ENCODE measurements around the gene FEM1B. TPM values are rescaled to one million over a fixed set of nuclear protein-coding genes. Genes with fewer than 3 reads are reported as not detected.

The FEM1B gene
- polyA plus RNA-seq, 1 donor = 32.4 TPM

DNA sequence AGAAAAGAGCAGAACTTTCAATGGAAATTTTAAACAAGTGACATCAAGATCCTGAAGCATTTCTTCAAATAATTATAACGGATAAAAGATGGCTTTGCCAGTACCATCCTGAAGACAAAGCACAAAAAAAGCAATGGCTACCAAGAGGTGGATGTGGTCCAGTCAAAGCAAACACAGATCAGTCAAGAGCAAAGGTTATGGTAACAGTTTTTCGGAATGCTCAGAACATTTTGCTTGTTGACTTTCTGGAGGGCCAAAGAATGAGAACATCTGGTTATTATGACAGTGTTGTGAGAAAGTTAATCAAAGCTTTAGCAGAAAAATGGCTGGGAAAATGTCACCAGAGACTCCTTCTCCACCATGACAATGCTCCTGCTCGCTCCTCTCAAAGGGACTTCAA, 31.5 kb downstream of the FEM1B start:
- DNase-seq = no peak

DNA sequence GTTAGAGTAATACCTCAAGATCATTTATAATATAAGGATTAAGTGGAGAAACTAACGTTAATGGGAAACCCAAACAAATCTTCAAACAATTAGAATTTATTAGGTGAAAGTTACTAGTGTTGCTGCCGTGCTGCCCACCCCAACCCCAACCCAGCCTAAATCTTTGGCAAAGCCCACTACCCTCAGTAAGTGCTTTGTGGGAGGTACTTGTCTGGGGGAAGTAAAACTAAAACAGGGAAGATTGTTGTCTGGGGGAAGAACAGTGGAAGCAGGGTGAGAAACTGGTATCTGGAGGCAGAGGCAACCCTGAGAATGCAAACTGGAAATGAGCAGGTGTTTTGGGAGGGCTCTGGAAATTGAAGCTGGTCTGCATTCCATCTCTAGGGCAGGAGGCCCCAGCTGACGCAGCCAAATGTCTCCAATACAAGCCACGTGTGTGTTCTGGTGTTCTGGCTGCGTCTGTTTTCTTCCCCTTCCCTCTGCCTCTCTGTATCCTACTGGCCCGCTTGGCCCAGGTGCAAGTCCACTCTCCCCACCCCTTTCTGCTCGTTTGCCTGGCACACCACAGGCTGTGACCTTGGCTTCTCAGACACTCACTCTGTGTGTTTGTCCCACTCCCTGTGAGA, 32.7 kb downstream of the FEM1B start:
- no peak for DNase-seq

DNA sequence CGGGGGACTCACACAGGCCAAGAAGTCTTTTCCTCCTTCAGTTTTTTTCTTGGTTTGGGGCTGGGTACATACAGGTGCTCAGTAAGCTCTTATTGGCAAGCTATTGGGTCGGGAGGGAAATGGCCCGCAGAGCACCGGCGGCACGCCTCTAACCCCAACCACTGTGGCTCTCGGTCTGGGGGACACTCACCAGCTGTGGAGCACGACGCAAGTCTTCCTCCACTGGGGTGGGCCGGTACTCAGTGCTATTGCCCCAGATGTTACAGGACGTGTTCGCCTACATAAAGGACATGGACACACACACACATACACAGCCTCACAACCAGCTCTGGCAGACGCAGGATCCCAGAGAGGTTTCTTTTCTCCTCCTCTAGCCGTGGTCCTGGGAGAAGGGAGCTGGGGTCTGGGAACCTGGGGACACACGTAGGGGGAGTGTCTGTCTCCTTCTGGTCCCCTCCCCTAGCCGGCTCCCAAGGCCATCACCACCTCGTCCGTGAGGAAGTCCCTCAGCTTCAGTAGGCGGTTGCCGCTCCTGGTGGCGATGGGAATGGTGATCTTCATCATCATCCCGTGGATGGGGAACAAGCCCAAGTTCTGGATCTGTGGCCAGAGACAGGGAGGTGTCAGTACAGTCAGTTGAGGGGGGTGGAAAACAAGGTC, 33.4 kb downstream of the FEM1B start:
- no peak for DNase-seq

DNA sequence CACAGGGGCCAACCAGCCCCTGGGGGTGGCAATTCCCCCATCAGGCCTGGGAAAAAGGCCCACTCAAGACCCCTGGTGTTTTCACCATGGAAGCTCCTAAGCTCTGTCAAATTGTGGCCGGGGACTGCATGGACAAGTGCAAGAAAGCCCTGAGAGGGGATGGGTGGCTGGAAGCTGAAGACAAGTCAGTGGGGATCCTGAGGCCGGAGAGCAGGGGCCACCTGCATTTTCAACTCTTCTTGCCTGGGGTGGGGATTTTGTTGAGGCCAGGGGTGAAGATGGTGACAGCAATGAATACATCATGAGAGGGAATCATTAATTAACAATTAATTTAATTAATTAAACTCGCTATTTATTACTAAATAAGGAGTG, 33.9 kb downstream of the FEM1B start:
- no peak for DNase-seq

DNA sequence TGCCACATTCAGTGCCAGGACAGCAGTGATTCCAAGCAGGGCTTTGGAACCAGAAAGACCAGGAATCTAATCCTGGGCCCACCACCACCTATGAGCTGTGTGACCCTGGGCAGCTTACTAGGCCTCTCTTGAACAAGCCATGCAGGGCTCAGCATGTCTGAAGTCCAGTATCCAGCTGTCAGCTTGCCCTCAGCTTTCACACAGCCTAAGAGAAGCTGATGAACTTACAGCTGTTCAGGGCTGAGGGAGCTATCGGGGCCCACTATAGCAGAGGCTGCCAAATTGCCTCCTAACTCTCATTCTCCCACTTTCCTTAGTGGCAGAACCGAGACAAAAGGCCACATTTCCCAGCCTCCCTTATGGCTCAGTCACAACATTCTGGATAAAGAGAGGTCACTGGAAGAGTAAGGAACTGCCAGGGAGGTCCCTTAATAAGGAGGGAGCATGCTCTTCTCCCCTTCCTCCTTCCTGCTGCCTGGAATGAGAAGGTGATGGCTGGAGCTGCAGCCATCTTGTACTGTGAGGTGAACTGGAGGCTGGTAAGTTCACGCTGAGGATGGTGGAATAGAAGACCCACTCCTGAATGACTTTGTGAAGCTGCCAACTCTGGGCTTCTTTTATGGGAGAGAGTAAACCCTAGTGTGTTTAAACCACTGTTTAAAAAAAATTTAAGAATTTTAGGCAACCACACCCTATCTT, 34.5 kb downstream of the FEM1B start:
- no peak for DNase-seq

DNA sequence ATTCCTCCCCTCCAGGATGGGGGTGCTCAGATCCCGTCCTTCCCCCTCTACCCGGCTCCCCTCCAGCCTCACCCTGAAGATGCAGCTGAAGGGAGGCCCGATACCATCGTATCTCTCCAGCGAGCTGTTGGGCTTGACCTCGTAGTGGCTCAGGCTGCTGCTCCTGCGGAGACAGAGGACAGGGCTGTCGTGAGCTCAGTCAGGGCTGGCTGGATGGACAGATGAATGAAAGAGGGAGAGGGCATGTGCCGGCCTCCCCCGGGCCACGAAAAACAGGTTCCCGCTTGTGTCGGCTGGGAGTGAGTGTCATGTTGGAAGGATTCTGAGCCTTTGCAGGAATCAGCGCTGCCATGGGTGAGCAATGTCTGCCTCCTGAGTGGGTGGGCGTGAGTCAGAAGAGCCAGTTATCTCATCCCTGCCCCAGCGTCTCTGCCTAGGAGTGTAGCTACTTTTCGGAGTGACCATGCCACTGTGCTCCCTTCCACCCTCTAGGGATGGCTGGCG, 35.2 kb downstream of the FEM1B start:
- DNase-seq = no peak

DNA sequence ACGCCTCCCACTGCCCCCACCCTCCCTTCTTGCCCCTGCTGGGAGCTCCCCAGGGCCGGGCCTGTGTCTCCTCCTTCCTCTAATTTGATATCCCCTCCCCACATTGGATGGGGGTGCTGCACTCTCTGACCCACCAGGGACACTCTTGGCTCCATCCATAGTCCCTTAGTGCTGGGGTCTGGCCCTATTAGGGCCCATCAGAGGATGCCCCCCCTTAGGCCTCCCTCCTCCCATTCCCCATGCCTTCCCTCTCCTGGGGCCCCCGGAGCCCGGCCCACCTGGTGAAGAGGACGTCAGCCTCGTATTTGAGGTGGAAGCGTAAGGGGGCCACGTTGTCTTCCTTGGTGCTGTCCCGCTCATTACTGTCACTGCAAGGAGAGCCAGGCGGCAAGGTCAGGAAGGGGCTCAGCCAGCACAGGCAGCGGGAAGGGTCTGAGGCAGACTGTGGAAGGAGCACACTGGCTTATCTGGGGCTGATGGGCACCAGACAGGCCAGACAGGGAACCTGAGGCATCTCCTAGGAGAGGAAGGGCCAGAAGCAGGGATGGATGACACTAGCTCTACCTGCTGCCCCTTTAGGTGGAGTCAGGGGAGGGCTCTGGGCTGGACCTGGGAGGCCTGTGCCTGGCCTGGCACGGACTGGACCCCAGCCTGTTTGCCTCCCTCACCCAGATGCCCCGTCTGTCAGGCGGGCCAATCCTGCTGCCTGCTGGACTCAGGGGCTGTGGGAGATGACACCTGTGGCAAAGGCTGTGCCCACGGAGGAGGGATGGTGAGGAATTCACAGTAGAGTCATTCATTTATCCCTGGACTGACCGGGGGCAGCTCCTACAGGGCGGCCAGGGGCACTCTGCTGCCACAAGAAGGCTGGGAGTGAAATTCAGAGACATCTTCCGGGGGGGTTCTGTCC, 36.2 kb downstream of the FEM1B start:
- DNase-seq = no peak

DNA sequence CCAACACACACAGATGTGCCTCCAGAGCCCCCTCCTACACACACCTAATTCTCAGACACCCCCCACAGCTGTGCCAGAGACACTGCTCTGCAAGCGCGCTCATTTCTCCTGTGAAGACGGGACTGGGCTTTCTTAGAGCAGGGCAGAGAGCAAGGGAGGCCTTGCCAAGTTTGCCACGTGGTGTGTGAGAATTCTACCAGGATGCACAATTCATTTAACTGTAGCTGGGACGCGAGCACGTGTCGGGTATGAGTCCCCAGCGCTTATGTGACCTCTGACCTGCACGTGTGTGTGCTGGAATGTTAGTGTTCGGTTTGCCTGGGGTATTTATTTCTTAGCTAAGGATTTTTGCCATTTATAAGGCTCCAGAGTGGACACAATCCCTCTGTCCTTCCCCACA, 37.0 kb downstream of the FEM1B start:
- DNase-seq = no peak

DNA sequence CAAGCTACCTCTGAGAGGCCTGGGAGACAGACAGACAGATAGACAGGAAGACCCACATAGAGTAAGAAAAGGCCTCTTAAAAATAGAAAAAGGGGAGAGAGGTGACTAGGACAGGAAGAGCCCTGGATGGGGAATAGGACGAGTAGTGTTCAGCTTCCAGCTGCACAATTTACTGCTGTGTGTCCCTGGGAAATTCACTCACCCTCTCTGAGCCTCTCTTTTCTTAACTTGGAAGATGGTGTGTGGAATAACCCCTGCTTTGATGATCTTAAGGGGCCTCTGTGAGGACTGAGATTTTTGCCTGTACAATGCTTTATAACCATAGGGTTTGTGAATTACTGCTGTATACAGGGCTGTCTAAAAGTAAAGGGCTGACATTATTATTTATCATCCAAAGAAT, 37.5 kb downstream of the FEM1B start:
- DNase-seq = no peak

DNA sequence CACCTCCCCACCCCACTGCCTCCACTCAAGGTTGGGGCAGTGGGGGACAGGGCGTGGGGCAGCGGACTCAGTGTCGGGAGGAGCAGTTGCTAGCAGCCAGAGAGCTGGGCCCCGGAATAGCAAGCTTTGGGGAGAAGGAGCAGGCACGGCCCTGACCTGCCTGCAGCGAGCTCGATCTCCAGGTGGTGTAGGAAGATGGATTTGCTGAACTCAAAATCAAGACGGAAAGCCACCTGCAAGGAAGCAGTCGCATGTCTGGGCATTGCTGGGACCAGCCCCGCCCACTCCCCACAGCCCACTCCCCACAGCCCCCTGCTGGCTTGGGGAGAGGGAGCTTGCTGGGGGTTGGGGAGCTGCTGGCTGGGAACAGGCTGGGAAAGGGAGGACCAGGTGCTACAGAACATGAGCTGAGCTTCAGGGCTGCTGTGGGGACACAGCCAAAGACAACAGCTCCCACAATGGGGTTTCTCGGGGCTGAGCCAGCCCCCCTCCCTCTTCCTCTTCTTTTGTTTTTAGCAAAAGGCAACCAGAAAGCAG, 38.0 kb downstream of the FEM1B start:
- DNase-seq = no peak

DNA sequence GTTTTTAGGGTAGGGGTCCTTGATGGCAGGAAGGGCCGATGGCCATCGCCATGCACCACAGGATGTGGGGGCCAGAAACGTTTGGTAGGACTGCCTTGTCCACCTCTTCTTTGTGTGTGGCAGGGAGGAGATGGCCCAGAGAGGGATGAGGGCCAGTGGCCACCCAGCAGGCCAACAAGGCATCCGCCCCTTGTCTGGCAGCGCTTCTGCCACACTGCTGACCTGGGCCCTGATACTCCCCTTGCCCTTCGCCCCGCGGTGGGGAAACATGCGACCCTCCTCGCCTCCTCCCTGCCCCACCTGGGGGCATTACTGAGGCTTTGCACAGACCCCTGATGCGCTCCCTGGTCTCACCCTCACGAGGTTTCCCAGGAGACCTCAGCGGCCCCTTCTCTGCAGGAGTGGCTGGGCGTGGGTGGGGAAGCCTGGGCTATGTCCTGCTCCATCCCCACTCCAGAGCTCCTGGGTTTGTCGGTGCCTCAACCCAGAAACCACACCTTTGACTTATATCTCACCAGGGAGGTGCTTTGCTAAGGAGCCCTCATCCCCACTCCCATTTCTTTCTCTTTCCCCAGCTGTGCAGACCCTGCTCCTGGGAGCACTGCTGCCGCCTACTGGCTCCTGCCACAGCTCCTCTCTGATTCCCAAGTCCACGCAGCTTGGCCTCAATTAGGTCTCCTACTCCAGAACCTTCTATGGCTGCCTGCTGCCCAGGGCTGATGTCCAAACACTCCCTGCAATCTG, 38.7 kb downstream of the FEM1B start:
- DNase-seq = no peak

DNA sequence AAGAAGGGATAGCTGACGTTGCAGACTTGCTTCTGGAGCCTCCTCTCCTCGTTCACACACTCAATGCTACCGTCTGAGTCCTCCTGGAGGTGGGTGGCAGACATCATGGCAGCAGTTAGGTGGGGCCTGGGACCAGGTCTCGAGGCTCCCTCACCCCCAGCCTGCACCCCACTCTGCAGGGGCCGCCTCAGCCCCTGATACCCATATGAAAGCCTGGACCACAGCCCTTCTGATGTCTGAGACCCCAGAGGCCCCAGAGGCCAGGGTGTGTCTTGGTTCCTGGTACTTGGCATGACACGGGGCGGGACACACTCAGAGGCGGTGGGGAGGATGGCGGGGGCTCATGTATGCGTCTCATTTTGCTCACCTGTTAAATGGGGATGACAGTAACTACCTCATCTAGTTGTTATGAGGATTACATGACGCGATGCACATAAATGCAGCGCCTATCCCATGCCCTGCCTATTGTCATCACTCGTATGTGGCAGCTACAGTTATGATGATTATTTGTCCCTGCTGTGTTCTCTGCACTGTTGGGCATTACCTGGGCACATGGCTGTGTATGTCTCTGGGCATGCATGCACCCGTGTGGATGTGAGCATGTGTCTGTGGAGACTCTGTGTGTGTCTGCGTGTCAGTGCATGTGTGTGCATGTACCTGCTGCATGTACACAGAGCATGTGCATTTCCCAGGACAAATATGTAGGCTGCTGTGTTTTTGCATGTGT, 39.9 kb downstream of the FEM1B start:
- DNase-seq = no peak

DNA sequence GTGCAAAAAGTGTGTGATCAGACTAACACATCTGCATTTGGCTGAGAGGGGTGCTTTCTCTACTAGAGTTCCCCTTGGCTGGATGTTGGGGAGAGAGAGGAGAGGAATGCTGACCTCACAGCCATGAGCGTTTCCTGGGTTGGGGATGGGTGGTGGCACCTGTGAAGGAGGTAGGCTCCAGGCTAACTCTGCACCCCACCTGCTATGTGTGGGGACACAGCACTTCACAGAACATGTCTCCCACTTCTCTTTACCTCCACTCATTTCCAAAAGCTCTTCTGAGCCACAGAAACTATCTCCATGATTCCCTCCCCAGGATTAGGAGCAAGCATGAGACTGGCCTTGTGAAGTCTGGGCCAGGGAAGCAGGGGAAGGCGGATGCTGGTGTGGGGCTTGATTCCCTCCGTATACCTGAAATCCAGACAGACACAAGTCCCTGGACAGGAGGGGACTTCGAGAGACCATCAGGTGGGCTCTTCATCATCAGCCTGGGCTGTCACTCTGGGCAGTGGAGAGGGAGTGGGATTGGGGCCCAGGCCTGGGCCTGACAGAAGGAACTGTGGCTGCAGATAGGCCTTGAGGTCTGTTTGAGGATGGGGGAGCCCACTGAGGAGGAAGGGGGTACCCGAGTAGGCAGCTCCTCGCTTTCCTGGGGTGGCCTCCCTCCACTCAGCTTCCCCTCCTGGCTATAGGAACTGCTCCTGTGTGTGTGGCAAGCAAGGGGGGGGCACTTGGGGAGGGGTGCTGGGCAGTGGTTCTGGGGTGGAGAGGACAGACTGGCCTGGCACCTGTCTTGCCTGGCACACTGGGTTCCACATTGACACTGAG, 40.7 kb downstream of the FEM1B start:
- DNase-seq = no peak

DNA sequence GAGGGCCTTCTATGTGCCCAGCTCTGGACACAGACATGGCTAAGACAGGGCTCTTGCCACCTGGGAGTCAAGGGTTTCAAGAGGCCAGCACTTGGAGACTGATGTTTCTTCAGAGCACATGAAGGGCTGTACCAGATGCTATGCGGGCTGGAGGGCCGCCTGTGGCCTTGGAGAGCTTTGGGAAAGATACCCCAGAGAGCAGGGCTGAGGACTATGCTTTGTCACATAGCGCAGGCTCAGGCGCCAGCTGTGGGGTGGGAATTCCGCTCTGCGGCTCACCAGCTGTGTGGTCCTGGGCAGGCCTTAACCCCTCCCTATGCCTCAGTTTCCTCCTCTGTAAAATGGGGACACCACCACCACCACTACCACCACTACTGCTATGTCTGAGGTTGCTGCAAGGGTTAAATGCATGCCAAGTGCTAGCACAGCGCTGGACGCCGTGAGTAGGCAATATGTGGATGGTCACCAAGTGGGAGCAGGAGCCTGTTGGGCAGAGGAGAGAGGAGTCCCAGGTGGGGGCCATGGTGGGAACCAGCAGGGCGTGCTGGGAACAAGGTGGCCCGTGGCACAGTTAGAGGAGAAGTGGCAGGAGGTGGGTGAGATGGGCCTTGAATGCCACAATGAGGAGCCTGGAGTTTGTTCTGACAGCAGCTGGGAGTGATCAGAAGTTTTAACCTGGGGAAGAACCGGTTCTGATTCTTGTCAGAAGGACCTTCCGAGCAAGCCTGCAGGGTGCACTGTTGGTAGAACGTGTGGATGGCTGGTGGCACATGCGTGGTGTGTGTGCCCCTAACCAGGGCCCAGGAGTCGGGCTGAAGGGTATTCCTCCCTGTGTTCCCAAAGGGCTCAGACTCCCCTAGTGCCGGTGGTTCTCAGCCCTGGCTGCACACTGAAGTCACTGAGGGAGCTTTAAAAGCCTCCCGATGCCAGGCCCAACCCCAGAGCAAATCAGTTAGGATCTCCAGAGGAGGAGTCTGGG, 41.7 kb downstream of the FEM1B start:
- DNase-seq = no peak

DNA sequence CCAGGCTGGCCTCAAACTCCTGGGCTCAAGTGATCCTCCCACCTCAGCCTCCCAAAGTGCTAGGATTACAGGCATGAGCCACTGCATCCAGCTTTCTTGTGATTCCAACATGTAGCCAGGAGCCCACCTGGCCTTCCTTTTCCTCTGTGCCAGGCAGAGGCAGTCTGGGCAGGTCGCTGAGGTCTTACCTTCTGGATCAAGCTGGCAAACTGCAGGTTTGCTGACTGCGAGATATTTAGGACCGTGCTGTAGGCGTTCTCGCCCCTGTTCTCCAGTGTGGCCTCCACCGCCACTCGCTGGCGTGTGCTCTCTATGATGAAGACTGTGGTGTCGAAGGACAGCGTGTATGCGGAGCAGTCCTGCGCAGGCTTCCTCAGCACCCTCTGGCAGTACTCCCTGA, 42.5 kb downstream of the FEM1B start:
- no peak for DNase-seq

DNA sequence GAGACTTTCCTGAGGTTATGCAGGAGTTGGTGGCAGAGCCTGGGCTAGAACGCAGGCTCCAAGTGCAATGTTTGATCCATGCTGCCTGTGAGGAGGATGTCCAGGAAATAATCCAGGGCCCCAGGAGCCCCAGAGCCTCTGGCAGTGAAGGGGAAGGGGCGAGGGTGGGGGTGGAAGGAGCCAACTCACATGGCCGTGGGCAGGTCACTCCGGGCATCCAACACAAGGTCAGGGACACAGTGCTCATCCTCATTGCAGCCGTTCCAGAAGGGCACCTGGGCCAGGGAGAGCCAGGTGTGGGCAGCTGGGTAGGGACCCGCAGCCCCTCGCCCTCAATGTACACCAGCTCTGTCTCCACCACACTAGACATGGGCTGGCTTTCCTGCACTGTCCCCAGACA, 43.7 kb downstream of the FEM1B start:
- no peak for DNase-seq

DNA sequence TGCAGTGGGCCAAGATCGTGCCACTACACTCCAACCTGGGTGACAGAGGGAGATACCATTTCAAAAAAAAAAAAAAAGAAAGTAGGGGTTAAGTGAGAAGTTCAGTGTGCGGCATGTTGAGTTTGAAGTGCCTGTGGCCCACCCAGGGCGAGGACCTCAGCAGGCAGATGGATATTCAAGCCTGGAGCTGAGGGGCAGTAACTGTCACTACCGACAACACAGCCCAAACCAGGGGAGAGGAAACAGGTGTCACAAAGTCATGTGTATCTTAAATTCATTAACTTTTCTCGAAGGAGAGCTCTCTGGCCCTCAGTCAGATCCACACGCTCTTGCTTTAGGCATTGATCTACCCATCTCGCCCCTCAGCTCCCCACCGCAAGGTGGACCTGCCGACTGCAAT, 45.3 kb downstream of the FEM1B start:
- no peak for DNase-seq

DNA sequence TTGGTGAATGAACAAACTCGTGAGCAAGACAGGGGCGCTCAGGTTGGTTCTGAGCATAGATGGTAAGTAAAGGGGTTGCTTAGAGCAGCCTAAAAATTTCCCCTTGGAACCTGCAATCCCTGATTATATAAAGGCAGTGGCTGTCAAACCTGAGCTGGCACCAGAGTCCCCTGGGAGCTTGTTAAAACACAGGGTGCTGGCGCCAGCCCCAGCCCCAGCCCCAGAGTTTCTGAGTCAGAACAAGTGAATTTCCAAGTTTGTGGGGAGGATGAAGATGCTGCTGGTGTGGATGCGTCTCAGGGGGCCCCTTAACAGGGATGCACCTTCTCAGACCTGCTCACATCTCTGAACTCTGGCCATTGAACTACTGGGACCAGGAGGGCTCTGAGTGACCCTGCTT, 48.2 kb downstream of the FEM1B start:
- no peak for DNase-seq

Data from hindlimb muscle (tissue), 1 donor.